ENCODE results near the gene DNAJC25. TPM values are rescaled to one million over a fixed set of nuclear protein-coding genes. Genes with fewer than 3 reads are reported as not detected.
A peak's percentile ranks its signal among the peaks of the same experiment; 100 is the strongest.

Gene DNAJC25
- total and polyA plus RNA-seq, 2 of the 13 experiments (the other 11 are each of a cell fraction or from before 2014, with no cell fraction given) = 5.7 to 10.2 TPM

- TF ChIP-seq ZSCAN29 (CRISPR knock-in tag; conservative IDR thresholded peaks at IDR 0.05) (no peak; the same call in 1 of the 2 replicates), ZNF432 (CRISPR knock-in tag; IDR thresholded peaks at IDR 0.05; ENCODE audit: borderline replicate concordance) (no peak), ELF1 (CRISPR knock-in tag; IDR thresholded peaks at IDR 0.05) (no peak; the same call in 1 of the 2 replicates), NFRKB (IDR thresholded peaks at IDR 0.05) (no peak), ONECUT2 (CRISPR knock-in tag; IDR thresholded peaks at IDR 0.05) (no peak), ZNF101 (CRISPR knock-in tag; IDR thresholded peaks at IDR 0.05; ENCODE audit: borderline replicate concordance, low read depth) (no peak; the same call in 1 of the 2 replicates), ZNF224 (CRISPR knock-in tag; IDR thresholded peaks at IDR 0.05) (no peak), ATF3 (CRISPR knock-in tag; IDR thresholded peaks at IDR 0.05) (no peak), ZNF350 (CRISPR knock-in tag; IDR thresholded peaks at IDR 0.05; ENCODE audit: borderline replicate concordance, low read depth) (peak; percentile 91; the same call in 1 of the 2 replicates), ZNF282 (IDR thresholded peaks at IDR 0.05; ENCODE audit: partially characterized antibody) (no peak), ZSCAN9 (CRISPR knock-in tag; IDR thresholded peaks at IDR 0.05; ENCODE audit: borderline replicate concordance) (no peak), TOPORS (CRISPR knock-in tag; IDR thresholded peaks at IDR 0.05) (peak; percentile 58; the same call in 1 of the 2 replicates), E2F5 (CRISPR knock-in tag; conservative IDR thresholded peaks at IDR 0.05) (no peak), SNRNP70 (IDR thresholded peaks at IDR 0.05; ENCODE audit: low read depth, low read length) (no peak), NFKBIZ (CRISPR knock-in tag; IDR thresholded peaks at IDR 0.05) (no peak), ZNF430 (CRISPR knock-in tag; IDR thresholded peaks at IDR 0.05) (0 out of 2 replicates have a peak, but pooled peaks have one; percentile 5), ATF2 (CRISPR knock-in tag; IDR thresholded peaks at IDR 0.05) (peak; percentile 89), ATRX (CRISPR knock-in tag; IDR thresholded peaks at IDR 0.05; ENCODE audit: borderline replicate concordance) (no peak), SMARCC2 (IDR thresholded peaks at IDR 0.05) (no peak), ZNF549 (CRISPR knock-in tag; IDR thresholded peaks at IDR 0.05) (no peak), FOXA1 (IDR thresholded peaks at IDR 0.05) (no peak), FOXA1 (CRISPR knock-in tag; IDR thresholded peaks at IDR 0.05) (peak; percentile 60; the same call in 1 of the 2 replicates), ZNF792 (CRISPR knock-in tag; IDR thresholded peaks at IDR 0.05) (peak; percentile 95), ZNF234 (CRISPR knock-in tag; conservative IDR thresholded peaks at IDR 0.05) (no peak), RNF219 (CRISPR knock-in tag; IDR thresholded peaks at IDR 0.05) (no peak), ZSCAN30 (CRISPR knock-in tag; IDR thresholded peaks at IDR 0.05) (no peak)
Measured at GRCh38 chr9:111630964-111631213, 245 bp upstream of the DNAJC25 start (continued).

All from HepG2 (cell line).